Keratinocyte (primary cell): ENCODE results near the gene MSL1. TPM values are rescaled to one million over a fixed set of nuclear protein-coding genes. Genes with fewer than 3 reads are reported as not detected.
A peak's percentile ranks its signal among the peaks of the same experiment; 100 is the strongest.

Experiments
- DNase-seq: peaks from one replicate; pipeline ENCODE4 v3.0.0-alpha.2; 2011; ENCODE audit warnings: low read depth, missing footprints, low spot score
- FAIRE-seq: peaks from 2 replicates; lab custom pipeline; 2011; peaks lifted over from hg19 to GRCh38; lab: Jason Lieb, UNC
- H2AFZ ChIP-seq: 2 replicates; pipeline ENCODE4 v1.6.0; 2012; ENCODE audit warnings: low read length, control low read depth, inconsistent platforms; ENCODE audit not compliant: control insufficient read depth
- H3K27ac ChIP-seq: 2 replicates; pipeline ENCODE4 v1.5.1; 2011; ENCODE audit warnings: low read length; ENCODE audit not compliant: control insufficient read depth, insufficient read depth
- H3K27me3 ChIP-seq: 3 replicates; pipeline ENCODE4 v1.6.0; 2011; ENCODE audit warnings: low read length; ENCODE audit not compliant: control insufficient read depth, insufficient read depth; ENCODE audit errors: extremely low read depth
- H3K36me3 ChIP-seq, 2 experiments: 2 replicates in 1 of 2; 3 replicates in 1 of 2; pipeline ENCODE4 v1.5.1; 2011; ENCODE audit warnings: low read length in 2 of 2, mild to moderate bottlenecking in 1 of 2; ENCODE audit not compliant: control insufficient read depth in 2 of 2, insufficient read depth in 2 of 2; ENCODE audit errors: extremely low read depth in 1 of 2
- H3K4me1 ChIP-seq: 3 replicates; pipeline ENCODE4 v1.5.1; 2011; ENCODE audit warnings: low read length; ENCODE audit not compliant: control insufficient read depth, insufficient read depth; ENCODE audit errors: extremely low read depth
- H3K4me2 ChIP-seq: 3 replicates; pipeline ENCODE4 v1.6.0; 2011; ENCODE audit warnings: low read depth, low read length; ENCODE audit not compliant: control insufficient read depth, insufficient read depth; ENCODE audit errors: extremely low read depth
- H3K4me3 ChIP-seq, 3 experiments: fragments of 200-600 bp in 1 of 3; sonication (generic) in 1 of 3; 2 replicates in 2 of 3; 3 replicates in 1 of 3; pipeline ENCODE4 v1.5.1; 2011 to 2016; ENCODE audit warnings: low read length in 3 of 3, mild to moderate bottlenecking in 3 of 3, control low read depth in 2 of 3, inconsistent platforms in 1 of 3, low read depth in 1 of 3, mixed read lengths in 1 of 3, mixed run types in 1 of 3, moderate library complexity in 1 of 3; ENCODE audit not compliant: control insufficient read depth in 2 of 3, insufficient read depth in 2 of 3; ENCODE audit errors: extremely low read depth in 1 of 3
- H3K79me2 ChIP-seq: 2 replicates; pipeline ENCODE4 v1.6.0; 2012; ENCODE audit warnings: low read length; ENCODE audit not compliant: control insufficient read depth, insufficient read depth
- H3K9ac ChIP-seq: 3 replicates; pipeline ENCODE4 v1.6.0; 2011; ENCODE audit warnings: low read length; ENCODE audit not compliant: control insufficient read depth, insufficient read depth; ENCODE audit errors: extremely low read depth
- H3K9me1 ChIP-seq: 3 replicates; pipeline ENCODE4 v1.6.0; 2011; ENCODE audit warnings: low read length; ENCODE audit not compliant: control insufficient read depth, insufficient read depth; ENCODE audit errors: extremely low read depth
- H3K9me3 ChIP-seq: 2 replicates; pipeline ENCODE4 v1.5.1; 2012; ENCODE audit warnings: low read depth, low read length; ENCODE audit not compliant: control insufficient read depth
- H4K20me1 ChIP-seq: 3 replicates; pipeline ENCODE4 v1.6.0; 2011; ENCODE audit warnings: low read length; ENCODE audit not compliant: control insufficient read depth, insufficient read depth; ENCODE audit errors: extremely low read depth
- EZH2 ChIP-seq: IDR thresholded peaks from one replicate; pipeline ENCODE4 v1.6.1; 2012; ENCODE audit warnings: inconsistent platforms, mild to moderate bottlenecking, low read length, moderate library complexity
- dilution Hi-C: fragments of 300-500 bp; cut with MboI; formaldehyde crosslinking; loops from one replicate; pipeline ENCODE4 v1.7.0; 2020; ENCODE audit warnings: low sequenced_read_pairs; ENCODE audit not compliant: extremely low pct_ligation_motif_present
- polyA plus RNA-seq, 5 experiments: library from polyadenylated mRNA; depleted of rRNA in 3 of 5; stranded (reverse) in 3 of 5; stranded (forward) in 1 of 5; unstranded in 1 of 5; fragments of >200 nt; gene quantifications; 1 replicate in 1 of 5; 2 replicates in 3 of 5; 3 replicates in 1 of 5; pipeline versions ENCODE4 v1.2.1 to v1.2.3, GENCODE V29; 2011 to 2012; ENCODE audit warnings: missing spikeins in 2 of 5, low read depth in 1 of 5, low replicate concordance in 1 of 5
- TF ChIP-seq, protein P1 (sequence below), 3 experiments: IDR thresholded peaks in 1 of 3; conservative IDR thresholded peaks in 1 of 3; optimal IDR thresholded peaks in 1 of 3; 2 replicates in 2 of 3; 3 replicates in 1 of 3; pipeline versions ENCODE3 to v1.5.1; 2011; ENCODE audit warnings: low read length in 3 of 3, mild to moderate bottlenecking in 3 of 3, moderate library complexity in 2 of 3, control low read depth in 1 of 3, inconsistent platforms in 1 of 3; ENCODE audit not compliant: insufficient read depth in 2 of 3; ENCODE audit errors: extremely low read depth in 1 of 3

Gene MSL1
- polyA plus RNA-seq, 1 donor (not counting 4 experiments of a cell fraction or from before 2014, with no cell fraction given) = 66.8 TPM

GRCh38 chr17:40111221-40112128 lies 10.3 kb upstream of the MSL1 start:
- dilution Hi-C loops = no loop called here
- Histone ChIP-seq H3K4me2 (peak overlapping the region; percentile 62), H3K79me2 (no peaks in the 10 kb centered on the region), H3K9ac (peak overlapping the region; percentile 38), H3K4me3 (peak overlapping the region in 2 of 3 experiments; percentile 0 to 11), H3K27me3 (no peaks in the 10 kb centered on the region), H3K9me3 (no peaks in the 10 kb centered on the region), H3K36me3 (no peaks in the 10 kb centered on the region), H3K27ac (peak overlapping the region; percentile 91), H4K20me1 (no peaks in the 10 kb centered on the region), H3K4me1 (peaks cover 66% of the 10 kb centered on the region), H2AFZ (peak overlapping the region; percentile 42), H3K9me1 (no peaks in the 10 kb centered on the region)
- no peak for TF ChIP-seq EZH2
- TF ChIP-seq, protein P1, sequence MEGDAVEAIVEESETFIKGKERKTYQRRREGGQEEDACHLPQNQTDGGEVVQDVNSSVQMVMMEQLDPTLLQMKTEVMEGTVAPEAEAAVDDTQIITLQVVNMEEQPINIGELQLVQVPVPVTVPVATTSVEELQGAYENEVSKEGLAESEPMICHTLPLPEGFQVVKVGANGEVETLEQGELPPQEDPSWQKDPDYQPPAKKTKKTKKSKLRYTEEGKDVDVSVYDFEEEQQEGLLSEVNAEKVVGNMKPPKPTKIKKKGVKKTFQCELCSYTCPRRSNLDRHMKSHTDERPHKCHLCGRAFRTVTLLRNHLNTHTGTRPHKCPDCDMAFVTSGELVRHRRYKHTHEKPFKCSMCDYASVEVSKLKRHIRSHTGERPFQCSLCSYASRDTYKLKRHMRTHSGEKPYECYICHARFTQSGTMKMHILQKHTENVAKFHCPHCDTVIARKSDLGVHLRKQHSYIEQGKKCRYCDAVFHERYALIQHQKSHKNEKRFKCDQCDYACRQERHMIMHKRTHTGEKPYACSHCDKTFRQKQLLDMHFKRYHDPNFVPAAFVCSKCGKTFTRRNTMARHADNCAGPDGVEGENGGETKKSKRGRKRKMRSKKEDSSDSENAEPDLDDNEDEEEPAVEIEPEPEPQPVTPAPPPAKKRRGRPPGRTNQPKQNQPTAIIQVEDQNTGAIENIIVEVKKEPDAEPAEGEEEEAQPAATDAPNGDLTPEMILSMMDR (optimal IDR thresholded peaks at IDR 0.05 in 1 of 3, IDR thresholded peaks at IDR 0.05 in 1 of 3, conservative IDR thresholded peaks at IDR 0.05 in 1 of 3; ENCODE audit: extremely low read depth in 1 of 3, insufficient read depth in 2 of 3, low read length in 3 of 3) = peak; percentile 86 to 90 (median 88)
- DNase-seq (no peak), FAIRE-seq (peak; percentile 23)

- Histone ChIP-seq H3K27ac (peak overlapping the region; percentile 91), H3K4me1 (peaks cover 65% of the 10 kb centered on the region), H3K9ac (peak overlapping the region; percentile 7), H3K27me3 (no peaks in the 10 kb centered on the region), H3K79me2 (no peaks in the 10 kb centered on the region), H3K36me3 (no peaks in the 10 kb centered on the region), H2AFZ (peak overlapping the region; percentile 79), H3K9me3 (no peaks in the 10 kb centered on the region), H4K20me1 (no peaks in the 10 kb centered on the region), H3K4me2 (peak overlapping the region; percentile 91), H3K9me1 (no peaks in the 10 kb centered on the region), H3K4me3 (no peak overlapping the region)
- TF ChIP-seq, protein P1 (optimal IDR thresholded peaks at IDR 0.05 in 1 of 3, IDR thresholded peaks at IDR 0.05 in 1 of 3, conservative IDR thresholded peaks at IDR 0.05 in 1 of 3; ENCODE audit: extremely low read depth in 1 of 3, insufficient read depth in 2 of 3, low read length in 3 of 3) = no peak
- no peak for TF ChIP-seq EZH2
- dilution Hi-C loops = no loop called here
- DNase-seq (no peak), FAIRE-seq (no peak)
Measured at GRCh38 chr17:40112191-40112711, 9.5 kb upstream of the MSL1 start.
